ENCODE results near the gene FUOM. TPM values are rescaled to one million over a fixed set of nuclear protein-coding genes. Genes with fewer than 3 reads are reported as not detected.

FUOM gene
- total and polyA plus RNA-seq, 10 of the 15 experiments (the other 5 are each of a cell fraction or from before 2014, with no cell fraction given), result 1.8 to 41.7 (median 25.6) TPM

- CTCF ChIA-PET, result interaction anchor here (1.9 kb wide), 1 partner anchor 9 kb away, joined by 4 read pairs; no protein-coding TSS in a partner anchor
- no peaks in the 10 kb centered on the region for H3K4me1 ChIP-seq (ENCODE audit: control insufficient read depth, insufficient read depth, low read length)
- H3K9me3 ChIP-seq (replicated peaks; ENCODE audit: control insufficient read depth, insufficient read depth, low read length), result no peaks in the 10 kb centered on the region; the same call in 2 of the 3 replicates
- no peak overlapping the region for H2AFZ ChIP-seq (ENCODE audit: control insufficient read depth, low read depth, low read length)
- no peak overlapping the region for H3K27ac ChIP-seq (ENCODE audit: control insufficient read depth, insufficient read depth)
- POLR2A ChIA-PET, result no interaction called here
- H3K36me3 ChIP-seq (ENCODE audit: control insufficient read depth in 2 of 2, insufficient read depth in 2 of 2, low read length in 1 of 2), result no peaks in the 10 kb centered on the region
- FAIRE-seq (no peak), ATAC-seq (no peak), DNase-seq (ENCODE audit: low read depth, low spot score) (no peak)
- intact Hi-C loops (cut with micrococcal nuclease; ENCODE audit: unreplicated experiment), result loop anchor here (5.0 kb wide), 1 partner anchor 67 kb away; the partner anchor contains the start of gene MTG1
- H3K4me3 ChIP-seq, result no peak overlapping the region
- TF ChIP-seq, protein P1, sequence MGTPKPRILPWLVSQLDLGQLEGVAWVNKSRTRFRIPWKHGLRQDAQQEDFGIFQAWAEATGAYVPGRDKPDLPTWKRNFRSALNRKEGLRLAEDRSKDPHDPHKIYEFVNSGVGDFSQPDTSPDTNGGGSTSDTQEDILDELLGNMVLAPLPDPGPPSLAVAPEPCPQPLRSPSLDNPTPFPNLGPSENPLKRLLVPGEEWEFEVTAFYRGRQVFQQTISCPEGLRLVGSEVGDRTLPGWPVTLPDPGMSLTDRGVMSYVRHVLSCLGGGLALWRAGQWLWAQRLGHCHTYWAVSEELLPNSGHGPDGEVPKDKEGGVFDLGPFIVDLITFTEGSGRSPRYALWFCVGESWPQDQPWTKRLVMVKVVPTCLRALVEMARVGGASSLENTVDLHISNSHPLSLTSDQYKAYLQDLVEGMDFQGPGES (IDR thresholded peaks at IDR 0.05), result no peak
- TF ChIP-seq FOXM1 (IDR thresholded peaks at IDR 0.05; ENCODE audit: low read depth, low read length) (no peak), ZNF217 (IDR thresholded peaks at IDR 0.05) (no peak), BMI1 (IDR thresholded peaks at IDR 0.05; ENCODE audit: borderline replicate concordance) (no peak), MTA2 (IDR thresholded peaks at IDR 0.05; ENCODE audit: low read depth) (no peak), SMC3 (IDR thresholded peaks at IDR 0.05; ENCODE audit: borderline replicate concordance, low read length) (no peak)
- in situ Hi-C loops (cut with MboI), result loop anchor here (5.0 kb wide), 1 partner anchor 172 kb away; no protein-coding TSS in a partner anchor
- H3K9ac ChIP-seq (ENCODE audit: control insufficient read depth, insufficient read depth, low read length), result no peak overlapping the region
- no peaks in the 10 kb centered on the region for H3K79me2 ChIP-seq (ENCODE audit: control insufficient read depth, insufficient read depth, low read length)
- H4K20me1 ChIP-seq (ENCODE audit: control insufficient read depth, insufficient read depth), result no peaks in the 10 kb centered on the region
- peaks cover 4 to 5% of the 10 kb centered on the region in 2 experiments for H3K27me3 ChIP-seq (replicated peaks in 1 of 2; ENCODE audit: control insufficient read depth in 2 of 2, insufficient read depth in 2 of 2, low read length in 1 of 2)
- H3K4me2 ChIP-seq (ENCODE audit: control insufficient read depth, insufficient read depth), result no peak overlapping the region
- RAD21 ChIA-PET (ENCODE audit: unreplicated experiment), result no interaction called here
- SMC1A ChIA-PET (ENCODE audit: uncharacterized antibody, unreplicated experiment), result no interaction called here
- 49% methylated on average over 15 of the region's 20 CpGs for WGBS (ENCODE audit: insufficient coverage, insufficient replicate concordance, low lambda C conversion rate, missing lambda C conversion rate)
- BruUV-seq (replicated peaks), result no TSS peak
These were observed 33.0 kb downstream of the FUOM start for GRCh38 chr10:133324857-133325260.
